GM21447 (cell line): ENCODE measurements around the gene IL16.
"Not testable (repeated sequence)": the region's sequence is repeated elsewhere in the genome, so short reads cannot be mapped to it uniquely, and the experiment has no call there.

Experiments used
- ATAC-seq: cut with Tn5 transposase; IDR thresholded peaks from one replicate; pipeline ENCODE4 v1.9.1; 2021; ENCODE audit not compliant: unreplicated experiment

Gene IL16

GRCh38 chr15:81309647-81310450 lies 113.2 kb downstream of the IL16 start:
- no peak for ATAC-seq

GRCh38 chr15:81310480-81310879 lies 113.8 kb downstream of the IL16 start:
- ATAC-seq: no peak

- ATAC-seq: peak; percentile 54
Observed at GRCh38 chr15:81311752-81312464, 115.2 kb downstream of the IL16 start.

GRCh38 chr15:81312790-81313543 lies 116.3 kb downstream of the IL16 start:
- no peak for ATAC-seq

GRCh38 chr15:81313686-81314085 lies 117.0 kb downstream of the IL16 start:
- ATAC-seq: no peak

GRCh38 chr15:81314378-81314777 lies 117.7 kb downstream of the IL16 start:
- ATAC-seq: no peak

- ATAC-seq: no peak
Observed at GRCh38 chr15:81315452-81316175, 118.9 kb downstream of the IL16 start.

GRCh38 chr15:81316267-81316666 lies 119.6 kb downstream of the IL16 start:
- ATAC-seq: no peak

GRCh38 chr15:81317642-81318017 lies 121.0 kb downstream of the IL16 start:
- ATAC-seq: no peak

GRCh38 chr15:81321667-81322066 lies 125.0 kb downstream of the IL16 start:
- ATAC-seq: no peak

- no peak for ATAC-seq
Observed at GRCh38 chr15:81322676-81323253, 126.1 kb downstream of the IL16 start.

- peak; percentile 22 for ATAC-seq
Observed at GRCh38 chr15:81323559-81323943, 126.9 kb downstream of the IL16 start.

GRCh38 chr15:81323944-81324881 lies 127.5 kb downstream of the IL16 start, which contains the start of gene STARD5:
Gene STARD5 (minus strand): TSS chr15:81324141. CDS start chr15:81324099, 42 bp downstream.
- ATAC-seq: peak; percentile 98

GRCh38 chr15:81326466-81327212 lies 130.0 kb downstream of the IL16 start:
- no peak for ATAC-seq

GRCh38 chr15:81327516-81327915 lies 130.8 kb downstream of the IL16 start:
- no peak for ATAC-seq

GRCh38 chr15:81329446-81329845 lies 132.8 kb downstream of the IL16 start:
- no peak for ATAC-seq

GRCh38 chr15:81330366-81331090 lies 133.8 kb downstream of the IL16 start:
- ATAC-seq: no peak

- ATAC-seq: not testable (repeated sequence)
Observed at GRCh38 chr15:81331141-81331540, 134.5 kb downstream of the IL16 start.
